Measurements from ENCODE around the gene KRT77.

KRT77 gene

GRCh38 chr12:52659951-52660350, 43.4 kb downstream of the KRT77 start:
- no peaks in the 10 kb centered on the region for H3K9me3 ChIP-seq (ENCODE audit: control insufficient read depth, insufficient read depth, low read depth, low read length)
- POLR2A ChIA-PET: no interaction called here
- no peak overlapping the region for H3K27ac ChIP-seq (ENCODE audit: extremely low read depth, low read depth, low read length)
- H3K4me3 ChIP-seq (ENCODE audit: low read depth, low read length): no peak overlapping the region
- no peaks in the 10 kb centered on the region for H3K36me3 ChIP-seq (ENCODE audit: control insufficient read depth in 2 of 2, insufficient read depth in 1 of 2, low read length in 2 of 2)
- H3K4me1 ChIP-seq (ENCODE audit: control insufficient read depth, insufficient read depth, low read length): no peaks in the 10 kb centered on the region
- CTCF ChIA-PET: no interaction called here
- no peak for TF ChIP-seq ZNF645 (tag by site-specific recombination; IDR thresholded peaks at IDR 0.05)
- no peak for TF ChIP-seq BCL11B (tag by site-specific recombination; IDR thresholded peaks at IDR 0.05; ENCODE audit: low read depth)
- no peak for TF ChIP-seq ZNF404 (tag by site-specific recombination; IDR thresholded peaks at IDR 0.05)
- no peak for TF ChIP-seq ZNF530 (tag by site-specific recombination; IDR thresholded peaks at IDR 0.05; ENCODE audit: low read depth)
- TF ChIP-seq ZNF10 (tag by site-specific recombination; IDR thresholded peaks at IDR 0.05): no peak
- no peak for TF ChIP-seq ELK4 (IDR thresholded peaks at IDR 0.05; ENCODE audit: borderline replicate concordance, low read depth, low read length)
- TF ChIP-seq ZNF610 (tag by site-specific recombination; IDR thresholded peaks at IDR 0.05; ENCODE audit: borderline replicate concordance): no peak

- CTCF ChIA-PET: no interaction called here
- Histone ChIP-seq H3K36me3 (ENCODE audit: control insufficient read depth in 2 of 2, insufficient read depth in 1 of 2, low read length in 2 of 2) (no peaks in the 10 kb centered on the region), H3K4me3 (ENCODE audit: low read depth, low read length) (no peak overlapping the region), H3K27ac (ENCODE audit: extremely low read depth, low read depth, low read length) (no peak overlapping the region), H3K9me3 (ENCODE audit: control insufficient read depth, insufficient read depth, low read depth, low read length) (no peaks in the 10 kb centered on the region), H3K4me1 (ENCODE audit: control insufficient read depth, insufficient read depth, low read length) (no peaks in the 10 kb centered on the region)
- TF ChIP-seq ZNF302 (tag by site-specific recombination; IDR thresholded peaks at IDR 0.05; ENCODE audit: low read depth): no peak
- POLR2A ChIA-PET: no interaction called here
These were observed 43.9 kb downstream of the KRT77 start for GRCh38 chr12:52659395-52659794.

GRCh38 chr12:52658196-52658595, 45.1 kb downstream of the KRT77 start:
- CTCF ChIA-PET: interaction anchor here (0.6 to 1.6 kb wide), 3 partner anchors 212 to 253 kb away, joined by 3 to 4 read pairs (median 3); no protein-coding TSS in a partner anchor
- Histone ChIP-seq H3K36me3 (ENCODE audit: control insufficient read depth in 2 of 2, insufficient read depth in 1 of 2, low read length in 2 of 2) (no peaks in the 10 kb centered on the region), H3K27ac (ENCODE audit: extremely low read depth, low read depth, low read length) (no peak overlapping the region)

GRCh38 chr12:52657250-52657902, 45.9 kb downstream of the KRT77 start:
- Histone ChIP-seq H3K36me3 (ENCODE audit: control insufficient read depth in 2 of 2, insufficient read depth in 1 of 2, low read length in 2 of 2) (no peaks in the 10 kb centered on the region), H3K4me3 (ENCODE audit: low read depth, low read length) (no peak overlapping the region), H3K9me3 (ENCODE audit: control insufficient read depth, insufficient read depth, low read depth, low read length) (no peaks in the 10 kb centered on the region), H3K27ac (ENCODE audit: extremely low read depth, low read depth, low read length) (no peak overlapping the region), H3K4me1 (ENCODE audit: control insufficient read depth, insufficient read depth, low read length) (no peaks in the 10 kb centered on the region)
- POLR2A ChIA-PET: no interaction called here
- CTCF ChIA-PET: interaction anchor here (1.3 to 1.7 kb wide), 3 partner anchors 10 to 267 kb away, joined by 3 to 7 read pairs (median 3); no protein-coding TSS in a partner anchor
- TF ChIP-seq YY1 (tag by site-specific recombination; IDR thresholded peaks at IDR 0.05) (no peak), ZFHX2 (tag by site-specific recombination; conservative IDR thresholded peaks at IDR 0.05) (no peak), ZNF76 (tag by site-specific recombination; IDR thresholded peaks at IDR 0.05; ENCODE audit: borderline replicate concordance, low read depth) (no peak), ZNF23 (tag by site-specific recombination; IDR thresholded peaks at IDR 0.05; ENCODE audit: borderline replicate concordance) (no peak), ZNF132 (tag by site-specific recombination; IDR thresholded peaks at IDR 0.05; ENCODE audit: borderline replicate concordance) (no peak), KLF17 (tag by site-specific recombination; IDR thresholded peaks at IDR 0.05) (no peak), ZNF529 (tag by site-specific recombination; IDR thresholded peaks at IDR 0.05; ENCODE audit: insufficient replicate concordance) (no peak), ZNF426 (tag by site-specific recombination; IDR thresholded peaks at IDR 0.05) (no peak)

More at GRCh38 chr12:52658196-52658595, 45.1 kb downstream of the KRT77 start:
- no peaks in the 10 kb centered on the region for H3K9me3 ChIP-seq (ENCODE audit: control insufficient read depth, insufficient read depth, low read depth, low read length)
- H3K4me3 ChIP-seq (ENCODE audit: low read depth, low read length): no peak overlapping the region
- POLR2A ChIA-PET: no interaction called here
- TF ChIP-seq ZSCAN5A (tag by site-specific recombination; IDR thresholded peaks at IDR 0.05): no peak
- no peaks in the 10 kb centered on the region for H3K4me1 ChIP-seq (ENCODE audit: control insufficient read depth, insufficient read depth, low read length)

All from HEK293 (cell line).